Keratinocyte (primary cell): Measurements from ENCODE around the gene AP4B1. TPM values are rescaled to one million over a fixed set of nuclear protein-coding genes. Genes with fewer than 3 reads are reported as not detected.

Experiments
- DNase-seq: peaks from one replicate; pipeline ENCODE4 v3.0.0-alpha.2; 2011; ENCODE audit warnings: low read depth, missing footprints, low spot score
- FAIRE-seq: peaks from 2 replicates; lab custom pipeline; 2011; peaks lifted over from hg19 to GRCh38; lab: Jason Lieb, UNC
- H2AFZ ChIP-seq: 2 replicates; pipeline ENCODE4 v1.6.0; 2012; ENCODE audit warnings: low read length, control low read depth, inconsistent platforms; ENCODE audit not compliant: control insufficient read depth
- H3K27ac ChIP-seq: 2 replicates; pipeline ENCODE4 v1.5.1; 2011; ENCODE audit warnings: low read length; ENCODE audit not compliant: control insufficient read depth, insufficient read depth
- H3K27me3 ChIP-seq: 3 replicates; pipeline ENCODE4 v1.6.0; 2011; ENCODE audit warnings: low read length; ENCODE audit not compliant: control insufficient read depth, insufficient read depth; ENCODE audit errors: extremely low read depth
- H3K36me3 ChIP-seq, 2 experiments: 2 replicates in 1 of 2; 3 replicates in 1 of 2; pipeline ENCODE4 v1.5.1; 2011; ENCODE audit warnings: low read length in 2 of 2, mild to moderate bottlenecking in 1 of 2; ENCODE audit not compliant: control insufficient read depth in 2 of 2, insufficient read depth in 2 of 2; ENCODE audit errors: extremely low read depth in 1 of 2
- H3K4me1 ChIP-seq: 3 replicates; pipeline ENCODE4 v1.5.1; 2011; ENCODE audit warnings: low read length; ENCODE audit not compliant: control insufficient read depth, insufficient read depth; ENCODE audit errors: extremely low read depth
- H3K4me2 ChIP-seq: 3 replicates; pipeline ENCODE4 v1.6.0; 2011; ENCODE audit warnings: low read depth, low read length; ENCODE audit not compliant: control insufficient read depth, insufficient read depth; ENCODE audit errors: extremely low read depth
- H3K4me3 ChIP-seq, 3 experiments: fragments of 200-600 bp in 1 of 3; sonication (generic) in 1 of 3; 2 replicates in 2 of 3; 3 replicates in 1 of 3; pipeline ENCODE4 v1.5.1; 2011 to 2016; ENCODE audit warnings: low read length in 3 of 3, mild to moderate bottlenecking in 3 of 3, control low read depth in 2 of 3, inconsistent platforms in 1 of 3, low read depth in 1 of 3, mixed read lengths in 1 of 3, mixed run types in 1 of 3, moderate library complexity in 1 of 3; ENCODE audit not compliant: control insufficient read depth in 2 of 3, insufficient read depth in 2 of 3; ENCODE audit errors: extremely low read depth in 1 of 3
- H3K79me2 ChIP-seq: 2 replicates; pipeline ENCODE4 v1.6.0; 2012; ENCODE audit warnings: low read length; ENCODE audit not compliant: control insufficient read depth, insufficient read depth
- H3K9ac ChIP-seq: 3 replicates; pipeline ENCODE4 v1.6.0; 2011; ENCODE audit warnings: low read length; ENCODE audit not compliant: control insufficient read depth, insufficient read depth; ENCODE audit errors: extremely low read depth
- H3K9me1 ChIP-seq: 3 replicates; pipeline ENCODE4 v1.6.0; 2011; ENCODE audit warnings: low read length; ENCODE audit not compliant: control insufficient read depth, insufficient read depth; ENCODE audit errors: extremely low read depth
- H3K9me3 ChIP-seq: 2 replicates; pipeline ENCODE4 v1.5.1; 2012; ENCODE audit warnings: low read depth, low read length; ENCODE audit not compliant: control insufficient read depth
- H4K20me1 ChIP-seq: 3 replicates; pipeline ENCODE4 v1.6.0; 2011; ENCODE audit warnings: low read length; ENCODE audit not compliant: control insufficient read depth, insufficient read depth; ENCODE audit errors: extremely low read depth
- CTCF ChIP-seq, 3 experiments: IDR thresholded peaks in 1 of 3; conservative IDR thresholded peaks in 1 of 3; optimal IDR thresholded peaks in 1 of 3; 2 replicates in 2 of 3; 3 replicates in 1 of 3; pipeline versions ENCODE3 to v1.5.1; 2011; ENCODE audit warnings: low read length in 3 of 3, mild to moderate bottlenecking in 3 of 3, moderate library complexity in 2 of 3, control low read depth in 1 of 3, inconsistent platforms in 1 of 3; ENCODE audit not compliant: insufficient read depth in 2 of 3; ENCODE audit errors: extremely low read depth in 1 of 3
- EZH2 ChIP-seq: IDR thresholded peaks from one replicate; pipeline ENCODE4 v1.6.1; 2012; ENCODE audit warnings: inconsistent platforms, mild to moderate bottlenecking, low read length, moderate library complexity
- dilution Hi-C: fragments of 300-500 bp; cut with MboI; formaldehyde crosslinking; loops from one replicate; pipeline ENCODE4 v1.7.0; 2020; ENCODE audit warnings: low sequenced_read_pairs; ENCODE audit not compliant: extremely low pct_ligation_motif_present
- polyA plus RNA-seq, 5 experiments: library from polyadenylated mRNA; depleted of rRNA in 3 of 5; stranded (reverse) in 3 of 5; stranded (forward) in 1 of 5; unstranded in 1 of 5; fragments of >200 nt; gene quantifications; 1 replicate in 1 of 5; 2 replicates in 3 of 5; 3 replicates in 1 of 5; pipeline versions ENCODE4 v1.2.1 to v1.2.3, GENCODE V29; 2011 to 2012; ENCODE audit warnings: missing spikeins in 2 of 5, low read depth in 1 of 5, low replicate concordance in 1 of 5

AP4B1 gene
- polyA plus RNA-seq, 1 donor (not counting 4 experiments of a cell fraction or from before 2014, with no cell fraction given) = 16.5 TPM

- Histone ChIP-seq H3K4me3 (no peak overlapping the region), H3K4me1 (peaks cover 4% of the 10 kb centered on the region), H3K9me1 (no peaks in the 10 kb centered on the region), H2AFZ (no peak overlapping the region), H3K9ac (no peak overlapping the region), H3K36me3 (peaks cover 0 to 5% of the 10 kb centered on the region in 2 experiments), H3K9me3 (no peaks in the 10 kb centered on the region), H3K4me2 (no peak overlapping the region), H3K27ac (no peak overlapping the region), H3K79me2 (no peaks in the 10 kb centered on the region), H3K27me3 (no peaks in the 10 kb centered on the region), H4K20me1 (no peaks in the 10 kb centered on the region)
- FAIRE-seq (no peak), DNase-seq (no peak)
- dilution Hi-C loops = no loop called here
- TF ChIP-seq EZH2 (no peak), CTCF (optimal IDR thresholded peaks at IDR 0.05 in 1 of 3, IDR thresholded peaks at IDR 0.05 in 1 of 3, conservative IDR thresholded peaks at IDR 0.05 in 1 of 3; ENCODE audit: extremely low read depth in 1 of 3, insufficient read depth in 2 of 3, low read length in 3 of 3) (no peak)
Observed at GRCh38 chr1:113916974-113917373, 12.4 kb upstream of the AP4B1 start.

GRCh38 chr1:113913887-113914664 is 9.5 kb upstream of the AP4B1 start:
- no peaks in the 10 kb centered on the region for H3K27me3 ChIP-seq
- no peaks in the 10 kb centered on the region for H3K79me2 ChIP-seq
- FAIRE-seq (no peak), DNase-seq (no peak)
- dilution Hi-C loops = no loop called here
- H3K9me3 ChIP-seq = no peaks in the 10 kb centered on the region
- H3K4me1 ChIP-seq = peaks cover 4% of the 10 kb centered on the region
- no peak overlapping the region for H2AFZ ChIP-seq
- H4K20me1 ChIP-seq = no peaks in the 10 kb centered on the region
- peaks cover 8 to 25% of the 10 kb centered on the region in 2 experiments for H3K36me3 ChIP-seq
- H3K9me1 ChIP-seq = no peaks in the 10 kb centered on the region
- TF ChIP-seq EZH2 = no peak
- TF ChIP-seq CTCF (optimal IDR thresholded peaks at IDR 0.05 in 1 of 3, IDR thresholded peaks at IDR 0.05 in 1 of 3, conservative IDR thresholded peaks at IDR 0.05 in 1 of 3; ENCODE audit: extremely low read depth in 1 of 3, insufficient read depth in 2 of 3, low read length in 3 of 3) = no peak
- no peak overlapping the region for H3K4me3 ChIP-seq
- no peak overlapping the region for H3K4me2 ChIP-seq
- no peak overlapping the region for H3K27ac ChIP-seq
- no peak overlapping the region for H3K9ac ChIP-seq
